AG10803 (cell line): ENCODE results near the gene MYEF2.

Experiments
- DNase-seq: peaks from one replicate; pipeline ENCODE4 v3.0.0; 2010; ENCODE audit warnings: low read depth
- H3K4me3 ChIP-seq: 2 replicates; pipeline ENCODE4 v1.5.1; 2011; ENCODE audit warnings: mild to moderate bottlenecking, low read length, control low read depth
- TF ChIP-seq, protein P1 (sequence below): conservative IDR thresholded peaks from 2 replicates; pipeline ENCODE4 v1.5.1; 2011; ENCODE audit warnings: mild to moderate bottlenecking, low read length, control low read depth, inconsistent platforms

The MYEF2 gene

DNA sequence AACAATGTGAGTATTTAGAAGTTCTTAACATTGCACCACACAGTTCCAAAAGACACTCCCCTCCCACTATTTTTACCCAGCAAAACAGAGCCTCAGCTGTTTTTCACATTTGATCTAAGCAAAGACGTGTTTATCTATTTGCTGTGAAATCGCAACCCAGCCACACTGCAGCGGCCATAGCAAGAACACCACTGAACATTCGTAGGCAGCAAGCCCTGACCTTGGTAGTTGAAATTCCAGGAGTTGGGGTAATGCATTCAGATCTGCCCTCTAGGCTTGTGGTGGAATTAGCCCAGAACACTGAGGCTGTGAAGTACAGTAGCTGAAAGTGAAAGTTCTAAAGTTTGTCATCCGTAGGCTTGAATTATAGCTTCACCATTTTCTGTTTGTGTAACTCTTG is 74.4 kb downstream of the MYEF2 start:
- no peak overlapping the region for H3K4me3 ChIP-seq
- no peak for DNase-seq
- TF ChIP-seq, protein P1, sequence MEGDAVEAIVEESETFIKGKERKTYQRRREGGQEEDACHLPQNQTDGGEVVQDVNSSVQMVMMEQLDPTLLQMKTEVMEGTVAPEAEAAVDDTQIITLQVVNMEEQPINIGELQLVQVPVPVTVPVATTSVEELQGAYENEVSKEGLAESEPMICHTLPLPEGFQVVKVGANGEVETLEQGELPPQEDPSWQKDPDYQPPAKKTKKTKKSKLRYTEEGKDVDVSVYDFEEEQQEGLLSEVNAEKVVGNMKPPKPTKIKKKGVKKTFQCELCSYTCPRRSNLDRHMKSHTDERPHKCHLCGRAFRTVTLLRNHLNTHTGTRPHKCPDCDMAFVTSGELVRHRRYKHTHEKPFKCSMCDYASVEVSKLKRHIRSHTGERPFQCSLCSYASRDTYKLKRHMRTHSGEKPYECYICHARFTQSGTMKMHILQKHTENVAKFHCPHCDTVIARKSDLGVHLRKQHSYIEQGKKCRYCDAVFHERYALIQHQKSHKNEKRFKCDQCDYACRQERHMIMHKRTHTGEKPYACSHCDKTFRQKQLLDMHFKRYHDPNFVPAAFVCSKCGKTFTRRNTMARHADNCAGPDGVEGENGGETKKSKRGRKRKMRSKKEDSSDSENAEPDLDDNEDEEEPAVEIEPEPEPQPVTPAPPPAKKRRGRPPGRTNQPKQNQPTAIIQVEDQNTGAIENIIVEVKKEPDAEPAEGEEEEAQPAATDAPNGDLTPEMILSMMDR, result no peak

DNA sequence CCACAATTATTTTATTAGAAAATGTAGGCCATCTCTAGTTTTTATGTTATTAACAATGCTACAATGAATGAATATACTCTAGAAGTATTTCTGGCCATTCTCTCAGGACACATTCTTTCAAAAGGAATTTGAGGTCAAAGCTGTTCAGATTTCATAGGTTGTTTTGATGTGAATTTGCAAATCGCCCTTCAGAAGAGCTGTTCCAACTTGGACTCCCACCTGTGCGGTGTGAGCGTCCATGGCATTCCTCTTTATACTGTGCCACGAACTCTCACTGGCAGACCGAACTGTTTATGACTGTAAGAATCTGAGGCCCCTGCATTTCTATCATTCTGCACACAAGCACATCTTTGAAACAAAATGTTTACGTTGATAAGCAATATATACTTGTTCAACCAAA is 75.9 kb downstream of the MYEF2 start:
- TF ChIP-seq, protein P1, result no peak
- no peak for DNase-seq
- no peak overlapping the region for H3K4me3 ChIP-seq

DNA sequence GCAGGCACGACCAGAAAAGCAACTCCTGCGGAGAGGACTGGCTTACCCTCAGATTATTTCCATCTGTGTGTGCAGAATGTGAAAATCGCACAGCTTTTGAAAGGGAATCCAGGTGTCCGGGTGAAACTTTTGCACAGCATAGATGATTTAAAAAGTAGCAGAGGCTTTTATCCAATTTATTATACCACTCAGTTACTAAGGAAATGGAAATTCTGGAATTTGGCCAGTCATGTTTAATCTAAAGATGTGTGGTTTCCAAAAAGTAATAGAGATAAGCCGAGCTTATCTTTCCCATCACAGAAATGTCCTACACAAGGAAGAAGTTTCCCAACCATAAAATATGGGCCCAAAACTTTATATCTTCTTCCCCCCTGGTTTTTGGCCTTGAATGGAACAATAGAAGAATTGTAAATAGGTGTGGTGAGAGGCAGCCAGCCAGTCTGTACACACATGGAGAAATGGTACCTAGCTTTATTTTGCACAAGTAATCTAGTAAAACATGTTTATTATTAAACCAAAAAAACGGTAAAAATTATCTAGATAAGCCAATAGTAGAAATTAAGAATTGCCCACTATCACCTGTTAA is 76.6 kb downstream of the MYEF2 start:
- no peak overlapping the region for H3K4me3 ChIP-seq
- TF ChIP-seq, protein P1, result no peak
- DNase-seq, result no peak

DNA sequence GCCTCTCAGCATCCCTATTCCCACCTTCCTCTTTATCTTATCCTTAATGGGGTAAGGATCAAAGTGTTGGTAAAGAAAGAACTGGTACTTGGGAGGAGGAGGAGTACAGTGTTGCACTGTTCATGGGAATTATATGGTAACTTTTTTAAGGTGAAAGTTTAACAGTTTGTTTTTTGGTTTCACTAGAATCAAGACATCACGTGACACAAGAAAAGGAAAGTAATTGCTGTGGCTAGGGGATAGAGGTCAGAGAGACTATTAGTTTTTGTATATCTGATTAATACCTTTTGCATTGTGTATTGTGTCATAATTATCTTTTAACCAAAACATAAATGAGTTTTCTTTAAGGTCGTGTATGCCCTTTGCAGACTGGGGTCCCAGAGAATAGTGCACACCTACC is 80.8 kb downstream of the MYEF2 start:
- TF ChIP-seq, protein P1, result no peak
- H3K4me3 ChIP-seq, result no peak overlapping the region
- no peak for DNase-seq

DNA sequence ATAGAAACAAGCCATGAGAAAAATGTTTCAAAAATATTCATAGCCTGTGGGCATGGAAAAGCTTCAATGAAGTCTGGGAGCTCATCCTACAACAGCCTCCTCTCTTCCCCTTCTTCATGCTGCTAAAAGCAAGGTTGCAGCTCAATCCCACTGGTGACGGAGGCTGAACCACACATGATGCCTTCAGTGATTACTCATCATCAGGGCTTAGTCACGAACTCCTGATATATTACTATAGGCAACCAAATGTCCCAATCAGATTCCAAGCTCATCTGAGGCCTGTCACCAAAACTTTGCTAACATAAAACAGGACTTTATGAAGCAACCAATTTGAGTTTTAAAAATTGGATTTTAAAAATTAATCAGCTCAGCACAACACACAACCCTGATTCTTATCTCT is 81.3 kb downstream of the MYEF2 start:
- TF ChIP-seq, protein P1, result no peak
- no peak overlapping the region for H3K4me3 ChIP-seq
- DNase-seq, result peak; percentile 71

DNA sequence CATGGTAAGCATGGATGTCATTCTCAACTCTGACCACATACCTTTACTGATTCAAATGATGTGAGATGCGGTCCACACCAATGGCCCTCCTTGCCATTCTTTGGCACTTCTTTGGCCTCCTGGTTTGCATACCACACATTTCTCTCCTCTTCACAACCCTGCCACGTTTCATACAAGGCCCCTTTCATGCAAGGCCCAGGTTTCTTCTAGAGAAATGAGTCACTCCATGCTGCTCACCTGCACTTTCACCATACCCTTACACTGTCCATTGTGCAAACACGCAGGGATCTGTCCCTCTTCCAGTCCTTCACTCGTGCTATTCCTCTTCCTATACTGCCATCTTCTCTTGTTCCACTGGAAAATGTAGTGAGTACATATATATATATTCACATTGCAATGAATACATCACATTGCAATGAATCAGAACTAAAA is 81.7 kb downstream of the MYEF2 start:
- DNase-seq, result no peak
- H3K4me3 ChIP-seq, result no peak overlapping the region
- TF ChIP-seq, protein P1, result no peak

DNA sequence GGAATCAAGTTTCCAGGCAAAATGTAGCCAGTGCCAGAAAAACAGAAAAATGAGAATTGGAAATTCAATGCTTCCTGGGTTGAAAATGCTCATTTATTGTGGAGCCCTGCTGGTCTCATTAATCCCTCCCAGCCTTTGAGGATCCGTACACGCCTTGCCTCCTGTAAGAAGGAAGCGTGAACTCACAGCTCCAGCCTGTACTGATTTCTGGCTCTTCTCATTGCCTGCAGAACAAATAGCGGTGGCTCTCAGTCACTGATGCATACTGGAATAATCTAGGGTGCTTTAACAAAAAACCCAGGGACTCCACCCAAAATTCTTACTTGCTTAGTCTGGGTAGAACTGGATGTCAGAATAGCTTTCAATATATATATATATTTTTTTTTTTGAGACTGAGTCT is 86.6 kb downstream of the MYEF2 start:
- H3K4me3 ChIP-seq, result no peak overlapping the region
- DNase-seq, result no peak
- TF ChIP-seq, protein P1, result no peak
